NCI-H128 (cell line): ENCODE data around the gene NKAIN4.
A peak's percentile ranks its signal among the peaks of the same experiment; 100 is the strongest.

Experiments used
- DNase-seq: peaks from one replicate; lab custom pipeline; 2025; ENCODE audit not compliant: unreplicated experiment; lab: John Stamatoyannopoulos, UW

The NKAIN4 gene

GRCh38 chr20:63220696-63221399 lies 33.4 kb downstream of the NKAIN4 start:
- DNase-seq = no peak

- no peak for DNase-seq
Measured at GRCh38 chr20:63219866-63220521, 34.3 kb downstream of the NKAIN4 start.

GRCh38 chr20:63219447-63219821 lies 34.8 kb downstream of the NKAIN4 start:
- no peak for DNase-seq

GRCh38 chr20:63218701-63219446 lies 35.4 kb downstream of the NKAIN4 start:
- no peak for DNase-seq

- DNase-seq = no peak
Measured at GRCh38 chr20:63217706-63218105, 36.6 kb downstream of the NKAIN4 start.

- no peak for DNase-seq
Measured at GRCh38 chr20:63216849-63217471, 37.3 kb downstream of the NKAIN4 start.

- DNase-seq = peak; percentile 90
Measured at GRCh38 chr20:63216041-63216848, 38.0 kb downstream of the NKAIN4 start, which contains the start of gene YTHDF1. Gene YTHDF1, minus strand, starts transcription at chr20:63216131. Its CDS starts 239 bp downstream, at chr20:63215892.

GRCh38 chr20:63215101-63216040 lies 38.9 kb downstream of the NKAIN4 start:
- DNase-seq = no peak

- no peak for DNase-seq
Measured at GRCh38 chr20:63214514-63214913, 39.7 kb downstream of the NKAIN4 start.

- no peak for DNase-seq
Measured at GRCh38 chr20:63212792-63213191, 41.5 kb downstream of the NKAIN4 start.

- no peak for DNase-seq
Measured at GRCh38 chr20:63212393-63212730, 41.9 kb downstream of the NKAIN4 start.

GRCh38 chr20:63210011-63210605 lies 44.2 kb downstream of the NKAIN4 start:
- DNase-seq = no peak

GRCh38 chr20:63208346-63208909 lies 45.8 kb downstream of the NKAIN4 start:
- no peak for DNase-seq

GRCh38 chr20:63206878-63207277 lies 47.4 kb downstream of the NKAIN4 start:
- no peak for DNase-seq

GRCh38 chr20:63205896-63206295 lies 48.4 kb downstream of the NKAIN4 start:
- DNase-seq = no peak

- DNase-seq = no peak
Measured at GRCh38 chr20:63204362-63204761, 49.9 kb downstream of the NKAIN4 start.

GRCh38 chr20:63202811-63203526 lies 51.3 kb downstream of the NKAIN4 start:
- no peak for DNase-seq

GRCh38 chr20:63202021-63202420 lies 52.2 kb downstream of the NKAIN4 start:
- DNase-seq = no peak
